Measurements from ENCODE around the gene PAH. TPM values are rescaled to one million over a fixed set of nuclear protein-coding genes. Genes with fewer than 3 reads are reported as not detected.

Gene PAH
- total RNA-seq, 4 donors from 2014 or later, result not detected

GRCh38 chr12:102874819-102875218 is 42.2 kb downstream of the PAH start:
- intact Hi-C loops (cut with DNase I; ENCODE audit: low total_unique reads), result no loop called here
- no peak for TF ChIP-seq EP300 (IDR thresholded peaks at IDR 0.05; ENCODE audit: low read depth)
- no peak for TF ChIP-seq CTCF (IDR thresholded peaks at IDR 0.05)
- TF ChIP-seq POLR2AphosphoS5 (IDR thresholded peaks at IDR 0.05), result no peak
- no peak for TF ChIP-seq POLR2A (IDR thresholded peaks at IDR 0.05)

GRCh38 chr12:102873077-102873476 is 44.0 kb downstream of the PAH start:
- no peak for TF ChIP-seq POLR2A (IDR thresholded peaks at IDR 0.05)
- no peak for TF ChIP-seq POLR2AphosphoS5 (IDR thresholded peaks at IDR 0.05)
- TF ChIP-seq CTCF (IDR thresholded peaks at IDR 0.05), result no peak
- no peak for TF ChIP-seq EP300 (IDR thresholded peaks at IDR 0.05; ENCODE audit: low read depth)
- no peaks in the 10 kb centered on the region for H3K9me3 ChIP-seq
- in situ Hi-C loops (cut with MboI; ENCODE audit: low pct_ligation_motif_present in 1 of 4, low pct_unique_long_range_greater_than_20kb in 1 of 4, low sequenced_read_pairs in 3 of 4) (no loop called here), intact Hi-C loops (cut with DNase I; ENCODE audit: low total_unique reads) (no loop called here)
- WGBS, 2 donors (ENCODE audit: low coverage in 1 of 2), result 66 to 70% methylated on average over 2 of the region's 2 CpGs
- no peak overlapping the region for H3K27ac ChIP-seq
- no peak for DNase-seq
- H3K27me3 ChIP-seq, result no peaks in the 10 kb centered on the region
- H3K4me3 ChIP-seq, result no peak overlapping the region
- H3K36me3 ChIP-seq, result no peaks in the 10 kb centered on the region
- H3K4me1 ChIP-seq, result no peaks in the 10 kb centered on the region

More at GRCh38 chr12:102874819-102875218, 42.2 kb downstream of the PAH start:
- no peaks in the 10 kb centered on the region for H3K9me3 ChIP-seq
- no peak overlapping the region for H3K27ac ChIP-seq
- WGBS, 2 donors (ENCODE audit: low coverage in 1 of 2), result 60 to 82% methylated on average over 3 to 9 of the region's 9 CpGs
- no peaks in the 10 kb centered on the region for H3K36me3 ChIP-seq
- H3K4me3 ChIP-seq, result no peak overlapping the region
- no peaks in the 10 kb centered on the region for H3K4me1 ChIP-seq
- no peak for DNase-seq
- H3K27me3 ChIP-seq, result no peaks in the 10 kb centered on the region
- in situ Hi-C loops (cut with MboI; ENCODE audit: low pct_ligation_motif_present in 1 of 4, low pct_unique_long_range_greater_than_20kb in 1 of 4, low sequenced_read_pairs in 3 of 4), result no loop called here

- Histone ChIP-seq H3K27me3 (no peaks in the 10 kb centered on the region), H3K4me3 (no peak overlapping the region), H3K4me1 (no peaks in the 10 kb centered on the region), H3K27ac (no peak overlapping the region), H3K36me3 (no peaks in the 10 kb centered on the region), H3K9me3 (no peaks in the 10 kb centered on the region)
- no peak for TF ChIP-seq EP300 (IDR thresholded peaks at IDR 0.05; ENCODE audit: low read depth)
- no peak for TF ChIP-seq CTCF (IDR thresholded peaks at IDR 0.05)
- TF ChIP-seq POLR2AphosphoS5 (IDR thresholded peaks at IDR 0.05), result no peak
- no peak for TF ChIP-seq POLR2A (IDR thresholded peaks at IDR 0.05)
- 53 to 71% methylated on average over 1 to 2 of the region's 2 CpGs for WGBS, 2 donors (ENCODE audit: low coverage in 1 of 2)
- in situ Hi-C loops (cut with MboI; ENCODE audit: low pct_ligation_motif_present in 1 of 4, low pct_unique_long_range_greater_than_20kb in 1 of 4, low sequenced_read_pairs in 3 of 4), result no loop called here
- no peak for DNase-seq
- intact Hi-C loops (cut with DNase I; ENCODE audit: low total_unique reads), result no loop called here
Measured at GRCh38 chr12:102871014-102871413, 46.0 kb downstream of the PAH start.

GRCh38 chr12:102869571-102869970 is 47.5 kb downstream of the PAH start:
- no peak for DNase-seq
- TF ChIP-seq POLR2AphosphoS5 (IDR thresholded peaks at IDR 0.05) (no peak), POLR2A (IDR thresholded peaks at IDR 0.05) (no peak), EP300 (IDR thresholded peaks at IDR 0.05; ENCODE audit: low read depth) (no peak), CTCF (IDR thresholded peaks at IDR 0.05) (no peak)
- Histone ChIP-seq H3K4me3 (no peak overlapping the region), H3K27me3 (no peaks in the 10 kb centered on the region), H3K36me3 (no peaks in the 10 kb centered on the region), H3K4me1 (no peaks in the 10 kb centered on the region), H3K27ac (no peak overlapping the region), H3K9me3 (no peaks in the 10 kb centered on the region)
- intact Hi-C loops (cut with DNase I; ENCODE audit: low total_unique reads) (no loop called here), in situ Hi-C loops (cut with MboI; ENCODE audit: low pct_ligation_motif_present in 1 of 4, low pct_unique_long_range_greater_than_20kb in 1 of 4, low sequenced_read_pairs in 3 of 4) (no loop called here)
- 17 to 38% methylated on average over 2 to 3 of the region's 3 CpGs for WGBS, 2 donors (ENCODE audit: low coverage in 1 of 2)

All from transverse colon (tissue), 4 donors.